Measurements from ENCODE around the gene LCN9.
"Not testable (repeated sequence)": the region's sequence is repeated elsewhere in the genome, so short reads cannot be mapped to it uniquely, and the experiment has no call there.

LCN9 gene

GRCh38 chr9:135665795-135666189, 2.7 kb downstream of the LCN9 start:
- H3K4me1 ChIP-seq (ENCODE audit: control insufficient read depth, insufficient read depth, low read length) = peaks cover 3% of the 10 kb centered on the region
- peaks cover 7% of the 10 kb centered on the region for H3K9me3 ChIP-seq (ENCODE audit: control insufficient read depth, low read length)
- peaks cover 4% of the 10 kb centered on the region for H3K27me3 ChIP-seq (replicated peaks; ENCODE audit: control insufficient read depth, insufficient read depth, low read length)
- H3K9ac ChIP-seq (ENCODE audit: low read length) = no peak overlapping the region
- DNase-seq (ENCODE audit: low read depth) = no peak
- H3K36me3 ChIP-seq (ENCODE audit: control insufficient read depth, insufficient read depth, low read length, severe bottlenecking) = no peaks in the 10 kb centered on the region
- H3K4me3 ChIP-seq (ENCODE audit: low read length) = no peak overlapping the region

- Histone ChIP-seq H3K9ac (ENCODE audit: low read length) (no peak overlapping the region), H3K4me1 (ENCODE audit: control insufficient read depth, insufficient read depth, low read length) (peaks cover 3% of the 10 kb centered on the region), H3K36me3 (ENCODE audit: control insufficient read depth, insufficient read depth, low read length, severe bottlenecking) (no peaks in the 10 kb centered on the region), H3K27me3 (replicated peaks; ENCODE audit: control insufficient read depth, insufficient read depth, low read length) (peaks cover 4% of the 10 kb centered on the region), H3K4me3 (ENCODE audit: low read length) (no peak overlapping the region), H3K9me3 (ENCODE audit: control insufficient read depth, low read length) (peaks cover 7% of the 10 kb centered on the region)
- no peak for DNase-seq (ENCODE audit: low read depth)
Observed at GRCh38 chr9:135666534-135667462, 3.7 kb downstream of the LCN9 start.

- Histone ChIP-seq H3K4me3 (ENCODE audit: low read length) (no peak overlapping the region), H3K36me3 (ENCODE audit: control insufficient read depth, insufficient read depth, low read length, severe bottlenecking) (no peaks in the 10 kb centered on the region), H3K9me3 (ENCODE audit: control insufficient read depth, low read length) (peaks cover 7% of the 10 kb centered on the region), H3K4me1 (ENCODE audit: control insufficient read depth, insufficient read depth, low read length) (peaks cover 3% of the 10 kb centered on the region), H3K9ac (ENCODE audit: low read length) (no peak overlapping the region), H3K27me3 (replicated peaks; ENCODE audit: control insufficient read depth, insufficient read depth, low read length) (peaks cover 8% of the 10 kb centered on the region)
- no peak for DNase-seq (ENCODE audit: low read depth)
Observed at GRCh38 chr9:135667463-135668001, 4.4 kb downstream of the LCN9 start.

- not testable (repeated sequence) for H3K9me3 ChIP-seq (ENCODE audit: control insufficient read depth, low read length); DNase-seq (ENCODE audit: low read depth); H3K9ac ChIP-seq (ENCODE audit: low read length); H3K36me3 ChIP-seq (ENCODE audit: control insufficient read depth, insufficient read depth, low read length, severe bottlenecking); H3K4me3 ChIP-seq (ENCODE audit: low read length); H3K27me3 ChIP-seq (replicated peaks; ENCODE audit: control insufficient read depth, insufficient read depth, low read length); H3K4me1 ChIP-seq (ENCODE audit: control insufficient read depth, insufficient read depth, low read length)
Observed at GRCh38 chr9:135669018-135669417, 5.9 kb downstream of the LCN9 start.

- H3K4me1 ChIP-seq (ENCODE audit: control insufficient read depth, insufficient read depth, low read length) = no peaks in the 10 kb centered on the region
- H3K9me3 ChIP-seq (ENCODE audit: control insufficient read depth, low read length) = peaks cover 7% of the 10 kb centered on the region
- H3K36me3 ChIP-seq (ENCODE audit: control insufficient read depth, insufficient read depth, low read length, severe bottlenecking) = no peaks in the 10 kb centered on the region
- H3K27me3 ChIP-seq (replicated peaks; ENCODE audit: control insufficient read depth, insufficient read depth, low read length) = peaks cover 5% of the 10 kb centered on the region
- DNase-seq (ENCODE audit: low read depth) = no peak
- no peak overlapping the region for H3K4me3 ChIP-seq (ENCODE audit: low read length)
- no peak overlapping the region for H3K9ac ChIP-seq (ENCODE audit: low read length)
Observed at GRCh38 chr9:135669616-135670285, 6.6 kb downstream of the LCN9 start.

- H3K9ac ChIP-seq (ENCODE audit: low read length) = no peak overlapping the region
Observed at GRCh38 chr9:135670721-135671590, 7.8 kb downstream of the LCN9 start.

GRCh38 chr9:135671591-135672041, 8.5 kb downstream of the LCN9 start:
- Histone ChIP-seq H3K9me3 (ENCODE audit: control insufficient read depth, low read length) (peaks cover 7% of the 10 kb centered on the region), H3K36me3 (ENCODE audit: control insufficient read depth, insufficient read depth, low read length, severe bottlenecking) (no peaks in the 10 kb centered on the region), H3K4me1 (ENCODE audit: control insufficient read depth, insufficient read depth, low read length) (no peaks in the 10 kb centered on the region), H3K4me3 (ENCODE audit: low read length) (no peak overlapping the region), H3K9ac (ENCODE audit: low read length) (no peak overlapping the region), H3K27me3 (replicated peaks; ENCODE audit: control insufficient read depth, insufficient read depth, low read length) (peaks cover 5% of the 10 kb centered on the region)
- no peak for DNase-seq (ENCODE audit: low read depth)

More at GRCh38 chr9:135670721-135671590, 7.8 kb downstream of the LCN9 start:
- Histone ChIP-seq H3K36me3 (ENCODE audit: control insufficient read depth, insufficient read depth, low read length, severe bottlenecking) (no peaks in the 10 kb centered on the region), H3K27me3 (replicated peaks; ENCODE audit: control insufficient read depth, insufficient read depth, low read length) (peaks cover 5% of the 10 kb centered on the region), H3K4me3 (ENCODE audit: low read length) (no peak overlapping the region), H3K9me3 (ENCODE audit: control insufficient read depth, low read length) (peaks cover 7% of the 10 kb centered on the region), H3K4me1 (ENCODE audit: control insufficient read depth, insufficient read depth, low read length) (no peaks in the 10 kb centered on the region)
- DNase-seq (ENCODE audit: low read depth) = no peak

GRCh38 chr9:135672786-135673185, 9.7 kb downstream of the LCN9 start:
- not testable (repeated sequence) for H3K4me3 ChIP-seq (ENCODE audit: low read length); H3K36me3 ChIP-seq (ENCODE audit: control insufficient read depth, insufficient read depth, low read length, severe bottlenecking); H3K27me3 ChIP-seq (replicated peaks; ENCODE audit: control insufficient read depth, insufficient read depth, low read length); H3K9ac ChIP-seq (ENCODE audit: low read length); DNase-seq (ENCODE audit: low read depth); H3K4me1 ChIP-seq (ENCODE audit: control insufficient read depth, insufficient read depth, low read length); H3K9me3 ChIP-seq (ENCODE audit: control insufficient read depth, low read length)

- peaks cover 5% of the 10 kb centered on the region for H3K27me3 ChIP-seq (replicated peaks; ENCODE audit: control insufficient read depth, insufficient read depth, low read length)
- H3K36me3 ChIP-seq (ENCODE audit: control insufficient read depth, insufficient read depth, low read length, severe bottlenecking) = no peaks in the 10 kb centered on the region
- DNase-seq (ENCODE audit: low read depth) = no peak
- H3K9me3 ChIP-seq (ENCODE audit: control insufficient read depth, low read length) = peaks cover 6% of the 10 kb centered on the region
- H3K4me3 ChIP-seq (ENCODE audit: low read length) = no peak overlapping the region
- no peak overlapping the region for H3K9ac ChIP-seq (ENCODE audit: low read length)
- no peaks in the 10 kb centered on the region for H3K4me1 ChIP-seq (ENCODE audit: control insufficient read depth, insufficient read depth, low read length)
Observed at GRCh38 chr9:135673941-135674340, 10.8 kb downstream of the LCN9 start.

- H3K9ac ChIP-seq (ENCODE audit: low read length) = no peak overlapping the region
- H3K27me3 ChIP-seq (replicated peaks; ENCODE audit: control insufficient read depth, insufficient read depth, low read length) = peaks cover 5% of the 10 kb centered on the region
- DNase-seq (ENCODE audit: low read depth) = no peak
- H3K4me3 ChIP-seq (ENCODE audit: low read length) = no peak overlapping the region
- no peaks in the 10 kb centered on the region for H3K36me3 ChIP-seq (ENCODE audit: control insufficient read depth, insufficient read depth, low read length, severe bottlenecking)
- H3K4me1 ChIP-seq (ENCODE audit: control insufficient read depth, insufficient read depth, low read length) = no peaks in the 10 kb centered on the region
- no peaks in the 10 kb centered on the region for H3K9me3 ChIP-seq (ENCODE audit: control insufficient read depth, low read length)
Observed at GRCh38 chr9:135674977-135675376, 11.9 kb downstream of the LCN9 start.
